GM18526 (cell line): ENCODE results near the gene PUS1.

ENCODE experiments used
- POLR2A ChIP-seq: IDR thresholded peaks from 3 replicates; pipeline ENCODE4 v1.6.1; 2011; ENCODE audit not compliant: insufficient read length; ENCODE audit errors: extremely low read depth

Gene PUS1

GRCh38 chr12:131959641-131960589 lies 30.8 kb downstream of the PUS1 start:
- TF ChIP-seq POLR2A = no peak

DNA sequence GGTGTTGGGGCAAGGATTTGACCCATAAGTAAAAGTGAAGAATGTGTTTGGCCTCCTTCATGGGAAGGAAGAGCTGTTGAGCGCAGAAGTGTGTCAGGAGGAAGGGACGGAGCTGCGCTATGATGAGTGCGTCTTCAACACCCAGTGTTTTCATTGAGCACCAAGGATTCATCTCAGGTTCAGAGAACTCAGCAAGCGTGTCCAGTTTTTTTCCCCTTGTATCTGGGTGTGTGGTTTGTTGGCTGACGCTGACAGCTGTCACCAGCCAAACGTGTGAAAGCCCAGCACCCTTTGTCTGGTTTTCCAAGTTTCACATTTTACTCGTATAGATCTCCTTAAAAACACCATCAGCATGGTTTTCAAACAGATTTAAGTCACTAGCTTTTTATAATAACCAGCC lies 33.0 kb downstream of the PUS1 start:
- no peak for TF ChIP-seq POLR2A

- no peak for TF ChIP-seq POLR2A
Observed at GRCh38 chr12:131963381-131963780, 34.3 kb downstream of the PUS1 start.

DNA sequence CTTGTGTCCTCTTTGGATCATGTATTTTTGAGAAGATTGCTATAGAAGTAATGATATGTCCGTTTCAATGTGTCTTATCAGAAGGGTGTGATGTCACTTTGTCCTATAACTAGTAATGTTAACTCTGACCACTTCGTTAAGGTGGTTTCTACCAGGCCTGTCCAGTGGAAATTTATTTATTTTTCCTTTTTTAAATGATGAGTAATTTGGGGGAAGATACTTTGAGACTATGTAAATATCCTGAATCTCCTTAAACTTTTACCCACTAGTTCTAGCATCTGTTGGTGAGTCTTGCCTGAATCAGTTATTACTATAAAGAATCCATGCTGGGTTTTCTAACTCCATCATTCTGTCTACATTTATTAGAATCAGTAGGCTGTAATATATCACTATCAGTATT lies 36.0 kb downstream of the PUS1 start:
- no peak for TF ChIP-seq POLR2A

DNA sequence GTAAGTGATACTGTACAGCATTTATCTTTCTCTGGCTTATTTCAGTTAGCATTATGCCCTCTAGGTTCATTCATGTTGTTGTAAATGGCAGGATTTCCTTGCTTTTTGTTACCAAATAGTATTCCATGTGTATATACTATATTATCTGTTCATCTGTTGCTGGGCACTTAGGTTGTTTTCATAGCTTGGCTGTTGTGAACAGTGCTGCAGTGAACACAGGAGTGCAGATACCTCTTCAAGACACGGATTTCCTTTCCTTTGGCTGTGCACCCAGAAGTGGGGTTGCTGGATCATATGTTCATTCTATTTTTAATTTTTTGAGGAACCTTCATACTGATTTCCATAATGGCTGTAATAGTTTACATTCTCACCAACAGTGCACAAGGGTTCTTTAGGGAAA lies 42.1 kb downstream of the PUS1 start:
- no peak for TF ChIP-seq POLR2A

DNA sequence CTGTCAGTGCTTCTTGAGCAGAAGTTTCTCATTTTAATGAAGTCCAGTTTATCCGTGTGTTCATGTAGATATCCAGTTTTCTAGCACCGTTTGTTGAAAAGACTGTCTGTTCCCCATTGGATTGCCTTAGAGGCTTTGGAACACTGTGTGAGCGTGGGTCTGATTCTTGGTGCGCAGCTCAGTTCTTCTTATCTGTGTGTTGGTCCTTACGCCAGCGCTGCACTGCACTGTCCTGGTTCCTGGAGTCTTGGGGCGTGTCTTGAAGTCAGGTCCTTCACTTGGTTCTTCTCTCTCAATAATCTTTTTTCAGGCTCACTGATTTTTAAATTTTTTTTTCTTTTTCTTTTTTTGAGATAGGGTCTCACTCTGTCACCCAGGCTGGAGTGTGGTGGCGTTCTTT lies 46.2 kb downstream of the PUS1 start:
- no peak for TF ChIP-seq POLR2A

- TF ChIP-seq POLR2A = no peak
Observed at GRCh38 chr12:131979606-131980005, 50.5 kb downstream of the PUS1 start.

GRCh38 chr12:131980263-131980662 lies 51.2 kb downstream of the PUS1 start:
- no peak for TF ChIP-seq POLR2A

GRCh38 chr12:131981388-131981787 lies 52.3 kb downstream of the PUS1 start:
- TF ChIP-seq POLR2A = no peak

DNA sequence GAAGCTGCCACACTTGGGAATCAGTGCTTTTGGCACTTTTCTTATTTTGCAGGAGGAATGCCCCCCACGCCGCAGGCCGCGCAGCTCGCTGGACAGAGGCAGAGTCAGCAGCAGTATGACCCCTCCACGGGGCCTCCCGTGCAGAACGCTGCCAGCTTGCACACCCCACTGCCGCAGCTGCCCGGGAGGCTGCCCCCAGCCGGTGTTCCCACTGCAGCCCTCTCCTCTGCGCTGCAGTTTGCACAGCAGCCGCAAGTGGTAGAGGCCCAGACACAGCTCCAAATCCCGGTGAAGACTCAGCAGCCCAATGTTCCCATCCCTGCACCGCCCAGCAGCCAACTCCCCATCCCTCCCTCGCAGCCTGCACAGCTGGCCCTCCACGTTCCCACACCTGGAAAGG lies 53.0 kb downstream of the PUS1 start:
- TF ChIP-seq POLR2A = no peak

GRCh38 chr12:131983026-131983425 lies 54.0 kb downstream of the PUS1 start:
- no peak for TF ChIP-seq POLR2A

DNA sequence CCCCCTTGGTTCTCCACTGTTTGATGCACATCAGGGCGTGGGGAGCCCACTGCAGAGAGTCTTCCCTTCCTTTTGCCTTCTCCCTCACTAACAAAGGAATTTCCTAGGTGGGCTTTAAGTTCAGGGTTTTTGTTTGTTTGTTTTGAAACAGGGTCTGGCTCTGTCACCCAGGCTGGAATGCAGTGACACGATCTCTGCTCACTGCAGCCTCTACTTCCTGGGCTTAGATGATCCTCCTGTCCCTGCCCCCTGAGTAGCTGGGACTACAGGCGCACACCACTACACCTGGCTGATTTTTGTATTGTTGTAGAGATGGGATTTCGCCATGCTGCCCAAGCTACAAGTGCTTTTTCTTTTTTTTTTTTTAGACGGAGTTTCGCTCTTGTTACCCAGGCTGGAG lies 54.5 kb downstream of the PUS1 start:
- TF ChIP-seq POLR2A = no peak

GRCh38 chr12:131984334-131984733 lies 55.3 kb downstream of the PUS1 start:
- no peak for TF ChIP-seq POLR2A

DNA sequence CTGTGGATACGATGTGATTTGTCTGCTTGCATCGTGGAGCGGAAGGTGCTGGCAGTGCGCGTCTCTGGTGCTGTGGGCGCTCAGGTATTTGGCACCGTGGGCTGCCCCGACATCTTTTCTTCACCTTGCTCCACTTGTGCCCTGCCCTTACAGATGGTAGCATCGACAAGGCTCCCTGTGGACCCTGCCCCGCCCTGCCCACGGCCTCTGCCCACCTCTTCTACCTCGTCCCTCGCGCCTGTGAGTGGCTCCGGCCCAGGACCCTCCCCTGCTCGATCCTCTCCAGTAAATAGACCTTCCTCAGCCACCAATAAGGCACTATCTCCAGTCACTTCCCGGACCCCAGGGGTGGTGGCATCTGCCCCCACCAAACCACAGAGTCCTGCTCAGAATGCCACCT lies 57.3 kb downstream of the PUS1 start:
- TF ChIP-seq POLR2A = no peak

DNA sequence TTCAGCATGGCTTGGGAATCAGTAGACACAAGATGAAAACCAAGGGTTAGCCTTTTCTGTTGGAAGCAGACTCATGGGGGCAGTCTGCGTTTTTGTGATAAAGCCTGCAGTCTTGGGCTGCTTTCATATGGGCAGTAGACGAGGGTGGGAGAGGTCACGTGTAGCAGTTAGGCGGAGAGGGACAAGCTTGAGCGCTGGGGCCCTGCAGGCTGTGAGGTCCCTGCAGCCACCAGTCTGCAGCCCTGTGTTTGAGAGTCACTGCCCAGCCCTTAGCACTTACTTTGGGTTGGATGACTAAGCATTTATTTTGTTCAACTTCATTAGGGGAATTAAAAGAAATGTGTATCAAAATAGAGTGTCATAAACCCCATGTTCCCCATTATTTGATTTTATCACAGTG lies 57.8 kb downstream of the PUS1 start:
- no peak for TF ChIP-seq POLR2A

- no peak for TF ChIP-seq POLR2A
Observed at GRCh38 chr12:131987552-131987951, 58.5 kb downstream of the PUS1 start.
